Neural cell (in vitro differentiated cells): ENCODE measurements around the gene BNC2.

ENCODE experiments used
- CTCF ChIP-seq: fragments of 450-650 bp; IDR thresholded peaks from 2 replicates; pipeline ENCODE4 v1.5.1; 2014; ENCODE audit warnings: antibody characterized with exemption, mild to moderate bottlenecking, moderate library complexity; ENCODE audit not compliant: poor library complexity, severe bottlenecking
- EZH2 ChIP-seq: fragments of 200-600, 300-800 bp; shearing (Covaris generic), sonication (generic); IDR thresholded peaks from 2 replicates; pipeline ENCODE4 v1.6.1; 2014; ENCODE audit warnings: antibody characterized with exemption, low read length, borderline replicate concordance, mild to moderate bottlenecking; ENCODE audit not compliant: insufficient read depth, poor library complexity, severe bottlenecking
- REST ChIP-seq: IDR thresholded peaks from 2 replicates; pipeline ENCODE4 v1.6.1; 2012; ENCODE audit warnings: borderline replicate concordance

- TF ChIP-seq CTCF (no peak), EZH2 (no peak), REST (no peak)
These were observed 106.5 kb downstream of the BNC2 start for GRCh38 chr9:16763946-16764345.
